ENCODE data around the gene DAPK1.

The DAPK1 gene

DNA sequence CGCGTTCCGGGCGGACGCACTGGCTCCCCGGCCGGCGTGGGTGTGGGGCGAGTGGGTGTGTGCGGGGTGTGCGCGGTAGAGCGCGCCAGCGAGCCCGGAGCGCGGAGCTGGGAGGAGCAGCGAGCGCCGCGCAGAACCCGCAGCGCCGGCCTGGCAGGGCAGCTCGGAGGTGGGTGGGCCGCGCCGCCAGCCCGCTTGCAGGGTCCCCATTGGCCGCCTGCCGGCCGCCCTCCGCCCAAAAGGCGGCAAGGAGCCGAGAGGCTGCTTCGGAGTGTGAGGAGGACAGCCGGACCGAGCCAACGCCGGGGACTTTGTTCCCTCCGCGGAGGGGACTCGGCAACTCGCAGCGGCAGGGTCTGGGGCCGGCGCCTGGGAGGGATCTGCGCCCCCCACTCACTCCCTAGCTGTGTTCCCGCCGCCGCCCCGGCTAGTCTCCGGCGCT is at the start of gene DAPK1:
Gene DAPK1 (plus strand): TSS at position 264 of the 442 bp plus-strand sequence. CDS start 1,211 bp downstream, outside the sequence.
- no peak for DNase-seq

DNA sequence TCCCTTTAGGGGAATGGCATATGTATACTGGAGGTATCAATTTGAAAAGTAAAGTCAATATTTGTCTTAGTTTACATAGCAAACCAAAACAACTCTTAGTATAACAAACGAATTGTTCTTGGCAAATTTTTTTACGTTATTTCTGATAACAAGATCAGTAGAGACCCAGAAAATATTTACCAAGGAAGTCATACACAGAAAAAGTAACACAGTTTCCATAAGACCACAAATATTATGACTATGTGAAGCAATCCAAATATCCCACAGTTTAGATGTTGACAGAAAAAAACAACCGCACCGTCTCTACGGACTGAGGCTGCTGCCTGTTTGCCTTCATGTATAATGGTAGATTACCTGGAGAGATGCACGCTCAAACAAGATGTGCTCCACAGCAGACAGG is 46.5 kb upstream of the DAPK1 start:
- no peak for DNase-seq

DNA sequence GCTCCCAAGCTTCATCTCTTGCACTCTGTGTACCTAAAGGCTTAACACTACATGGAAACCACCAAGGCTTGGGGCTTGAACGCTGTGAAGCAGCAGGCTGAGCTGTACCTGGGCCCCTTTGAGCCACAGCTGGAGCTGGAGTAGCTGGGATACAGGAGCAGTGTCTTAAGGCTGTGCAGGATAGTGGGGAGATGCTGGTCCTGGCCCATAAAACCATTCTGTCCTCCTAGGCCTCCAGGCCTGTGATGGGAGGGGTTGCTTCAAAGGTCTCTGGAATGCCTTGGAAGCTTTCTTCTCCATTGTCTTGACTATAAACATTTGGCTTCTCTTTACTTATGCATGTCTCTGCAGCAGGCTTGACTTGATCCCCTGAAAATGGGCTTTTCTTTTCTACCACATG is 42.3 kb upstream of the DAPK1 start:
- DNase-seq: no peak

DNA sequence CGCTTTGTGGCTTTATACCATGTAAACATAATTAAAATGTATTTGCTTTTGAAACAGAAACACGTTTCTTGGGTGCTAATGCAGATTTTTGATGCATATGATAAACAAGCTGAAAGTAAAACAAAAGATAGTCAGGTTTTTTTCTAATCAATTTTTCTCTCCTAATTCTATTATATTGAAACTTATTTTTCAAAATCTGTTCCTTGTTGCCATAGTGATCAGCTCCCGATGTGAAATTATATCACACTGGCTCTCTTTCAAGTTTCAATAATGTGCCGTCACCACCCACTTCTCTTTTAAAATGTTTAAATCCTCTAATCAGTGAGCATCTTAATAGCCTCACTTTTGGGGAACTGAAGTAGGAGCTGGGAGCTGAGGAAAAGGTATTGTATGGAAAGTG is 36.4 kb upstream of the DAPK1 start:
- DNase-seq: no peak

DNA sequence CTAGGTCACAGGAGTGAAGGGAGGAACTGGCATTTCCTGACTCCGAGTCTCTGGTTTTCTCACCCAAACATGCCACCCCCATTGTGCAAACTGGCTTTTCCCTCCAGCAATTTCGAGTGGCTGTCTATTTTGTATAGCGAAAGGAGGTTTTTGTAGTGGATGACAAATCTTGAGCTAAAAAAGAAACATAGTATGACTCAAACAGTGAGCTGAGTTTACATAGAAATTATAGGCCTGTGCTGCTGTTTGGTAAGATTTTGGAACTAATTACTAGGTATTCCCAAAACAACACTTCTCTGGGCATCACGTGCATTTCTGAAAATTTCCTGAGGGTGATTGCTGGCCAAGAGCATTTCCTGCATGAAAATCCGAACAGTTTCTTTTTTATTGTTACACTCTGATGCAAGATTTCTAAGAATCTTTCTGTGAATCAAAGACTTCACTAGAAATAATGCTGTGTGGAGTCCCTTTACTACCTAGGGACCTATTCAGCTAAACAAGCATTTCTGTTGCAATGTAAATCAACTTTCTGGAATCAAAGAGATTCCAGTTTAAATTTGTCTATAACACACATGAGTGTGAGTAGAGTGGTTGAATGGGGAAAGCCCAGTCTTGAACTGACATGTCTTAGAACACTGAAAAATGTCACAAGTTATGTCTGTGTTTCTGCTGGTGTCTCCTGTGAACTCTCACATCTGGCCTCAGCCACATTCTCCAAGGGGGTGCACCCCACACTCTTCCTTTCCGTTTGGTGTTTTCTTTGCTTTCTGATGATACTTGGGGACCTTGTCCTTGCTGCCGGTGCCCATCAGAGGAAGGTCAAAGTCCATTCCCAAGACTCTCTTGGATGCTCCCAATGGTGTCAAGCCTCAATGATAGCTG is 33.3 kb upstream of the DAPK1 start:
- no peak for DNase-seq

DNA sequence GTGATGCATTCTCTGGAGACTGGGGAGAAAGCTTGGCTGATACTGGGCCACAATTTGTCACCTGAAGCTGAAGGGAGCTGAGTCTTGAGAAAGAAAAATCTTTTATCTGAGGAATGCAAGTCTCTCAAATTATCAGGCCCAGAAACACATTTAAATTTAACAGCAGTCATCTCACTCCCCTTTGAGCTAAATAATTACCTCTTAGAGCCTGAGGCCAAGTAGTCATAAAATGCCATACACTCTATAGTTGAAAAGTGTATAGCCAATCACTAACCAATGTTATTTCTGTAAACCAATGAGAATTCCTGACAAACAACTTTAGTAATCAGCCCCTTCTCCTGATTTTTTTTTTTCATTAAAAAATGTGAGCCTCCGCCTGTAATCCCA is 32.7 kb upstream of the DAPK1 start:
- DNase-seq: no peak

DNA sequence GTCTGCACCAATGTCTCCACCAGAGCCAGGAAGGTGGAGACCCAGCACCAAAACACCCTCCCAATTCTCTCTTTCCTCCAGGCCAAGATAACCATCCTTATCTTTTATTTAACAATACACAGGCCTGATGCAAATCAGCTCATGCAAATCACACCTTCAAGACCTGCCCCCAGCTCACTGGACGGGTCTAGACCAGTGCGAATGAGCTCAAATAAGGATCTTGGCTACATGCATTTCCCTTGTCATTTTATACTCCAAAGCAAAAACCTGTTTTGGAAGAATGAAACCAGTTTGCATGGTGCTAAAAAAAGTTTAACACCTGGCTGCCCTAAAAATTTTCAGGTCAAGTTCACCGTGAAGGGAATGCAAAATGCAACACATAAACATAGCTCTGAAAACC is 31.9 kb upstream of the DAPK1 start:
- DNase-seq: no peak

DNA sequence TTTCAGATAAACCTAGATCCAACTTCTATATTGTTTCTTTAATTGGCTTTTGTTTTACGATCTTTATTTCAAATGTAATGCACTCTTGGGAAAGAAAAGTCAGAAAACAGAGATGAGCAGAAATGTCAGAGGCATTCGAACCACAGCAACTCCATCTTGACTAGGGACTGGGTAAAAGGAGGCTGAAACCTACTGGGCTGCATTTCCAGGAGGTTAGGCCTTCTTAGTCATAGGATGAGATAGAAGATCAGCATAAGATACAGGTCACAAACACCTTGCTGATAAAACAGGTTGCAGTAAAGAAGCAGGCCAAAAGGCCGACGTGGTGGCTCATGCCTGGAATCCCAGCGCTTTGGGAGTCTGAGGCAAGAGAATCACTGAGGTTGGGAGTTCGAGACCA is 30.5 kb upstream of the DAPK1 start:
- DNase-seq: no peak

DNA sequence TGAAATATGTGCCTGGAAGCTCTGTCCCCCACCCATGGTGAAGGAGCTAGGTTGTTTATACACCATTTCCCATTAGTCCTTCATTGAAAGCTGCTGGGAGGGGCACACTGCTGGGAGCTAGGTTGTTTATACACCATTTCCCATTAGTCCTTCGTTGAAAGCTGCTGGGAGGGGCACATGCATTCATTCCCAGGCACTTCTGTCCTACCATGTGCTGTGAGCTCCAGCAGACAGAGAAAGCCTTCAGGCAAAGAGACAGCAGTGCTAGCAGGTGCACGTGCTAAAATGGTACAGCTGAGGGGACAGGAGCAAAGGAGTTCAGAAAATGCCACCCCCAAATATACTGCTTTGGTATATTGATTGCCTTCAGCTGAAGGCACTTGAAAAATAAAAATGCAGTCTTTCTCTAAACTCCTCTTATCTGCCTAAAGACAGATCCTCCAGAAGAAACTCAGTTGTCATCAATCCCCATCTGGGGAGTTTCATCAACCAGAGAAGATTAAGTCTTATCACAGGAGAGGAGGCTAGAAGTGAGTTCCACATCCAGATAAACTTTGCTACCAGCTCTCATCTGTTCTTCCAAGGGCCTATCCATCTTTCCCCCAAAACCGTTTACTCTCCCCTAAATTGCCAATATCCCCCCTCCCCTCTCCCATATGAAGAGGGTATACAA is 27.7 kb upstream of the DAPK1 start:
- DNase-seq: no peak

DNA sequence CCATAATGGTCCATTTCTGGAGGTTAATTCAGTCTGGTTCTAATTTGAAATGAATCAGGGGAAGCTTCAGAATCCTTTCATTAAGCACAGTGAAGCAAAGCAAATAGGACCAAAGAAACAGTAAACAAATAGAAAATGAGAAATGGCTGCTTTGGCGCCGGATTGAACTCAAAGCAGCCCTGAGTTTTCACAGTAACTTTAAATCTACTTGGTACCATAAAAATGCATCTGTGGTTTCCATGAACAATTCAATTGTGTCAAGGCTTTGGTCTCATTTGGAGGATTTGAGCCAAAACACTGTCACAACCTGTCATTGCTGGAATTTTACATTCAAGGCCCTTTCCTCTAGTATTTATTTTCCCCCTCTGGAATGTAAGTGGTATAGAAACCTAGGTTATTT is 25.9 kb upstream of the DAPK1 start:
- no peak for DNase-seq

DNA sequence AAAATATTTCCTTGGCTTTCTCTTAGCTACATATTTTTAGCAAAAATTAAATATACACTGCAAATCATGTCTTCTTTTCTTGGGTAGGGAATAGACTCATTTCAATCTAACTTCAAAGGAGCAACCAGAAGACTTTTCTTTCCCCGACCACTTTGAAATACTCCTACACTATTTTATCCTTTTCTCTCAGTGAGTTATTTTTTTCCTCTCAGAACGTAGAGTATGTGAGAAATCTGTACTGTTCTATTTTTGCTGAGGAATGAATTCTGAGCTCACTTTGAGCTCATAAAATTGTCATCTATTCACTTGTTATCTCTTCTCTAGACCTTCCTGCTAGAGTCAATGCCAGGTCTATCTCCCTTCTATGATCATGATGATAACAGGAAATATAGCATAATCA is 22.2 kb upstream of the DAPK1 start:
- no peak for DNase-seq

DNA sequence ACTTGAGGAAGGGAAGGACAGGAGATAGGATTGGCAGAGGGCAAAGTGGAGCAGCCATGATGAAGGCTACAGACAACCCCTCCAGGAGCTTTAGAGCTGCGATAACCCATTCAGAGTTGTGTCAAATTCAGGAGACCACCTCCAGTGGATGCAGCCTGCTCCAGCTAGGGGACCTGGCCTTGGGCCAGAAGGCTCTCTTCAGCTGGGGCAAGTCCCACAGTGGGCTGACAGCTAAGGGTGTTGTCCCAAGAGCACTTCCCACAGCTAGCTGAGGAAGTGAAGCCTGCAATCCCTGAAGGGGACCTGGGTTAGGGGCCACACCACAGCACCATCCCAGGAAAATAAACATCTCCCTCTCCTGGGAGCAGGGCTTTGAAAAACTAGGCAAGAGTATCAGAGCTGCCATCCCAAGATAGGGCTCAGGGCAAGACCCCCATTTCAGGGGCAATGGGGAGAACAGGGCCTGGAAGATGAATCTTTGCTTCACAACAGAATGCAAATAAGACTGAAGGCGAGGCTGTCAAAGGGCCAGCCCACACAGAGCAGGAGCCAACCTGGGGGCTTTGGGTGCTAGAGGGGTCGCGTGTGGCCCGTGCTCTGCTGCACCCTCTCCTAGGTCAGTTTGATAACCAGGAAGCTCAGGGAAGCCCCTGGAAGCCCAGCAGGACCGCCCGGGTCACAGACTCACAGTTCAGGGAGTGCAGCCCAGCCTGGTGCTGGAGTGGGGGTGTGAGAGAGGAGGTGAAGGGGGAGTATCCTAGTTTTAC is 19.3 kb upstream of the DAPK1 start:
- DNase-seq: no peak

DNA sequence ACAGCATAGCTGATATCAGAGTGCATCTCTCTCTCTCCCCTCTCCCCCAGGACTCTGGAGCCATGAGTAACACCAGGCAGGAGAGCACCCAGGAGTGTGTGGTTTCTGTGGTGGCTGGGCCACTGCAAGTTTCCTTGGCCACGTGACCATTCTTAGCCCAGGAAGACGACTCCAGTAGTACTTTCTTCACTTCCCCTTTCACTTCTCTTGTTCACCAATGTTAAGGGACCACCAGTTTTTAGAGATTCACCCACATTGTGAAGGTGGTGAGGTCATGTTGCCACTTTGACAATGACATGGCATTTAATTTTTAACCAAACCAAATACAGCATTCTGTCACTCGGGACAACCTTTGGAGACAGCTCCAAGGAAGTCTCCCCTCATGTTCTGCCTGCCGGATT is 17.9 kb upstream of the DAPK1 start:
- DNase-seq: no peak

DNA sequence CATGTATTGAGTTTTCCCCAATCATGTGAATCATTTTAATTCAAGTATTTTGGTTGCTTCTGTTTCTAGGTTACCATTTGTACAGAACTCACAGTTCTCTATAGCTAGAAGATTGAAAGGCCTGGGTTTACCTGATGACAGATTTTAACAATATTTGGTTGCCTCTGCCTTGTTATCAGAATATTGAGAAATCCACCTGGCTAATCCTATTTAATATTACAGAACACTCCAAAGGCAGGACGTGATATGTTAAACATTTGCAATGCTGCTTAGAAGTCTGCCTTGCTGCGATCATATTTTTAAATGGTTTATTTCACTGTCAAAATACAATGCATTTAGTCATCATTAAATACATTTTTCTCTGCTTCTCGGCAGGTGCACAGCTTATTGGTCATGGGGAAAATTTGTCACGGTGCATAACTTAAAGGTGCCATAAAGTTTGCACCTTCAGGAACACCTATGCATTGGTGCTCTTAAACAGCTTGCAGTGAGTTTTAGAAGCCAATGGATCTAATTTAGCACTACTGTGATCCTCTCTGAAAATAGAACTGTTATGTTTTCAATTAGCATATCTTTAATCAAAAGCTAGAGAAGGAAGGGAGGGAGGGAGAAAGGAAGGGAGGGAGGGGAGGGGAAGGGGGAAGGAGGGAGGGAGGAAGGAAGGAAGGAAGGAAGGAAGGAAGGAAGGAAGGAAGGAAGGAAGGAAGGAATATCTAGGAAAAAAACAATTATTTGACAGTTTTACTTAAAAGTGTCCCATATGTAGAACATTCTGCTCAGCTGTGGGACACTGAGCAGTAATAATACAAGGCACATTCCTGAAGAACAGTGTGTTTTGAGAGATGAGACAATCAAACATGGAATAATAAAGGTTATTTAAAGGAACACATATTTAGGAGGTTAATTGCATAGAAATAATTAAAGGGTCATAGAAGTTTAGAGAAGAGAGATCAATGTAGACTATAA is 15.5 kb upstream of the DAPK1 start:
- no peak for DNase-seq

DNA sequence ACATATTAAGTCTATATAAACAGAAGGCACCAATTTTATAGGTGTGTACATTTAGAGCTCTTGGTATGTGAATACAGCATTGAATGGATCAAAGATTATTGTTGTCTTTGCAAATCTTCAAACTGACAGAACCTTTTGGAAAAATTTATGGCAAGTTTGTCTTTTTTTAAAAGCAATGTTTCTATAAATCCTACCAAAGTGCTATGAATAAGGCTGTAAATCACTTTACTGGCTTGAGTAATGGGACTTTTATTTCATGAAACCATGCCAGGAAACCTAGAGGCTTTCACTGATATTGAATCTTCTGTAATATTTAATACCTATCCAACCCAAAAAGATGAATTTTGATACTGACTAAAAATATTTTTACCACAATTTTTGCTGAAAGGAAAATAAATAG is 7.4 kb upstream of the DAPK1 start:
- DNase-seq: no peak

DNA sequence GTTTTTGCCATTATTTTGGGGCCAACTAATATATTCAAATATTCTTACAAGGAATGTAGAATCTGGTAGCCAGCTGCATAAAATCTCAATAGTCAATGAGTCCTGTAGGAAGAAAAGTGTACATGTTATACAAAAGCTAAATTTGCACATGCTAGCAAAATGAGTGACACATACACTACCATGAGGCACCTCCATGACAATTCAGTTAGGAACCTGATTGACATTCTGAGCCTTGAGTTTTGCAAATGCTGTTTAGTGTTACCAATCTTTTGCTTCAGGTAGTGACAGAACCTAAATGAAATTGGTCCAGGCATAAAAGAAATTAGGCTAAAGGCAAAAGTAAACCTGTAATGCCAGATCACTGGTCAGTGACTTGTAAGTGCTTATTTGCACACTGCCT is 6.8 kb upstream of the DAPK1 start:
- no peak for DNase-seq

DNA sequence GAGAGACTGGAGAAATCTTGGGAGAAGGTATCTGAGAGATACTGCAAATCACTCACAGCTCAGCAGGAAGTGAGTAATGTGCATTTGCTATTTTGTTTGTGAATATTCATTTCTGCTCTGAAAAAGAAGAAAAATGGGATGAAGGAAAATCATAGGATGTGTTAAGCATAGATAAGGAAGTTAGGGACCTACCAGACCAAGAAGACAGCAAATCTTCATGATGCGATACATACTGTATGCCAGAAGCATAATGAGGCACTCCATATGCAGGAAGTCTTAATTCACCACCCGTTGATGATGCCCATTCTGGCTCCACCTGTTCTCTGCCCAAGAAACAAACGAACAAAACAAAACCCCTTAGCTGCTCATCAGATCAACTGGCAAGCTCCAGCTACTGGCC is 6.1 kb upstream of the DAPK1 start:
- no peak for DNase-seq

DNA sequence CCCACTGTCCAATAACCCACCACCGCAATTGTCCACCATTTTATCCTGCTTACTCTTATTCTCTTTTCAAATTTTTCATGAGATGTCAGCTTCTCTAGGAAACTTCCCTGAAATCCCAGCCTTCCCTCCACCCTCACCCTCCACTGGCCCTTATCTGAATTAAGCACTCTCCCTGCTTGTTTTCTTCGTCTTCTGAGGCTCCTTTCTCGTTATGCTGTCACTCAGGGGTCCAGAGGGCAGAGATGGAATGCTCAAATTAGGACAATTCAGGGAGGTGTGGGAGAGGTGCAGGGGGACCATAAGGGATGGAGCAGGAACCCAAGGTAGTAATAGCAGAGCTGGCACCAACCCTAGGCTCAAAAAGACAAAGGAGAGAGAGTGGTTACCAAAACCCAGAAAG is 5.0 kb upstream of the DAPK1 start:
- DNase-seq: no peak

DNA sequence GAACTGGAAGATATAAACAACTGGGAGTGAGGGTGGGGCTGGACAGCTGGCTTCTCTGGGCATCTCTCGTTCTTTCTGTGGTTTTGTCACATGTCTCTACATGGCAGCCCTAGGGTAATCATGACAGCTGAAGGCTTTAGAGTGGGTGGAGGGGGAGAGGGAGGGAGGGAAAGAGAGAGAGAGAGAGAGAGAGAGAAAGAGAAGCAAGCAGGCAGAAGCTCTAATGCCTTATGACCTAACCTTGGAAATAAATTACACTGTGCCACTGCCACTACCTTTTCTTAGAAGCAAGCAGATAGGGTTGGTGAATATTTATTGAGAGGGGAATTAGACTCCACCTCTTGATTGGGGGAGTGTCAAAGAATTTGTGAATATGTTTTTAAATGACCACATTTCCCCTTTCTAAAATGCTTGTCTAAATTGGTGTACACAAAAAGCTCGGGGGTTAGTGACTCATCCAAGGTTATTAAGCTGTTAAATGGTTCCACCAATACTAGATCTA is 2.6 kb upstream of the DAPK1 start:
- DNase-seq: no peak

DNA sequence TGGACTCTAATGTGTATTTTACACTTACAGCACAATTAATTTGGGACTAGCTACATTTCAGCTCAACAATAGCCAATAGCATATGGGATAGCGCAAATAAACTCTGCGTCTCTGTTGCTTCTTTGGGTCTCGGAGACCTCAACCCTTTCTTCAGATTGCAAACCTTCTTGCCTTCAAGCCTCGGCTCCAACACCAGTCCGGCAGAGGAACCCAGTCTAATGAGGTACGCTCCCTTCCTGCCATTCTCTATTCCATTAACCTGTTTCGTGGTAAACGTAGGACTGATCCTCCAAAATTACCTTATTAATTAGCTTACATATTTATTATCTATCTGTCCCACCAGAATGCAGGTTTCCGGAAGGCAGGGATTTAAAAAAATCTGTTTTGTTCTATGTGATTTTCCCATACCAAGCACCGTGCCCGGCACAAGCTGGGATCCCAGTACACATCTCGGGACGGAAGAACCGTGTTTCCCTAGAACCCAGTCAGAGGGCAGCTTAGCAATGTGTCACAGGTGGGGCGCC is 525 bp upstream of the DAPK1 start:
- DNase-seq: no peak

DNA sequence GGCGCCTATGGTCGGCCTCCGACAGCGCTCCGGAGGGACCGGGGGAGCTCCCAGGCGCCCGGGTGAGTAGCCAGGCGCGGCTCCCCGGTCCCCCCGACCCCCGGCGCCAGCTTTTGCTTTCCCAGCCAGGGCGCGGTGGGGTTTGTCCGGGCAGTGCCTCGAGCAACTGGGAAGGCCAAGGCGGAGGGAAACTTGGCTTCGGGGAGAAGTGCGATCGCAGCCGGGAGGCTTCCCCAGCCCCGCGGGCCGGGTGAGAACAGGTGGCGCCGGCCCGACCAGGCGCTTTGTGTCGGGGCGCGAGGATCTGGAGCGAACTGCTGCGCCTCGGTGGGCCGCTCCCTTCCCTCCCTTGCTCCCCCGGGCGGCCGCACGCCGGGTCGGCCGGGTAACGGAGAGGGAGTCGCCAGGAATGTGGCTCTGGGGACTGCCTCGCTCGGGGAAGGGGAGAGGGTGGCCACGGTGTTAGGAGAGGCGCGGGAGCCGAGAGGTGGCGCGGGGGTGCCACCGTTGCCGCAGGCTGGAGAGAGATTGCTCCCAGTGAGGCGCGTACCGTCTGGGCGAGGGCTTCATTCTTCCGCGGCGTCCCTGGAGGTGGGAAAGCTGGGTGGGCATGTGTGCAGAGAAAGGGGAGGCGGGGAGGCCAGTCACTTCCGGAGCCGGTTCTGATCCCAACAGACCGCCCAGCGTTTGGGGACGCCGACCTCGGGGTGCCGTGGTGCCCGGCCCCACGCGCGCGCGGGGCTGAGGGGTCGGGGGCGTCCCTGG is 561 bp downstream of the DAPK1 start:
- no peak for DNase-seq

All from stimulated activated naive CD4-positive, alpha-beta T cell treated with Interleukin-2 at 50 U/mL for 16 hours (primary cell).